ENCODE results near the gene R3HDM2.

DNA sequence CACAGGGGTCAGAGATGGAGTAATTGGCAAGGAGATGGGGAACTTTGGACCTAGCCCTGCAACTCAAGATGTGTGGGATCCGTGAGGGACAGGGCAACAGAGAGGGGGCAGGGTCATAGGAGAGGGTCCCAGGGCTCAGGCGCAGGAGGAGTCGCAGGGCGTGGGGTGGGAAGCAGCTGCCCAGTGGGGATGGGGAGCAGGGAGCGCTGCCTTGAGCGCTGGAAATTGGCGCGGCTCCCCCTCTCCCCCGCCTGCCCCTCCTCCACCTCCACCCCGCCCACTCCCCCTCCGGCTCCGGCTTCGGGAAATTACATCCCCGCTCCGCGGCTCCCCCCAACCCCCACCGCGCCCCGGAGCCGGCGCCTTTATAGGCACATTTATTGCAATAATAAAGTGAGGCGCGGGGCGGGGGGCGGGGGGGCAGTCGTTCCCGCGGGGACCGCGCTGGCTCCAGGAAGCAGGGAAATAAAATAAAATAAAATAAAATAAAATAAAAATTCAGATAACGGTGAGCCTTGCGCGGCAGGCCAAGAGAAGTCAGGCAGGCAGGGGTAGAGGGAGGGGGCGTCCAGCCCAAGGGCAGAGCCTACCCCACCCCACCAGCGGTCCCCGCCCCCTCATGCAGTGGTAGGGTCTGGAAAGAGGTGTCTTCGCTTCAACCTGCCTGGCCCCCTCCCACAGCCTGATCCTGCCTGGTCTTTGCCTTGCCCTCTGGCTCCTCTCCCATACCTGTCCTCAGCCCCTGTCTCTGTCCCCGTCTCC lies 210.7 kb downstream of the R3HDM2 start:
- TF ChIP-seq, protein P1, sequence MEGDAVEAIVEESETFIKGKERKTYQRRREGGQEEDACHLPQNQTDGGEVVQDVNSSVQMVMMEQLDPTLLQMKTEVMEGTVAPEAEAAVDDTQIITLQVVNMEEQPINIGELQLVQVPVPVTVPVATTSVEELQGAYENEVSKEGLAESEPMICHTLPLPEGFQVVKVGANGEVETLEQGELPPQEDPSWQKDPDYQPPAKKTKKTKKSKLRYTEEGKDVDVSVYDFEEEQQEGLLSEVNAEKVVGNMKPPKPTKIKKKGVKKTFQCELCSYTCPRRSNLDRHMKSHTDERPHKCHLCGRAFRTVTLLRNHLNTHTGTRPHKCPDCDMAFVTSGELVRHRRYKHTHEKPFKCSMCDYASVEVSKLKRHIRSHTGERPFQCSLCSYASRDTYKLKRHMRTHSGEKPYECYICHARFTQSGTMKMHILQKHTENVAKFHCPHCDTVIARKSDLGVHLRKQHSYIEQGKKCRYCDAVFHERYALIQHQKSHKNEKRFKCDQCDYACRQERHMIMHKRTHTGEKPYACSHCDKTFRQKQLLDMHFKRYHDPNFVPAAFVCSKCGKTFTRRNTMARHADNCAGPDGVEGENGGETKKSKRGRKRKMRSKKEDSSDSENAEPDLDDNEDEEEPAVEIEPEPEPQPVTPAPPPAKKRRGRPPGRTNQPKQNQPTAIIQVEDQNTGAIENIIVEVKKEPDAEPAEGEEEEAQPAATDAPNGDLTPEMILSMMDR (IDR thresholded peaks at IDR 0.05): no peak
- no peak for TF ChIP-seq POLR2A (IDR thresholded peaks at IDR 0.05)

All from adrenal gland (tissue), 5 donors.